ENCODE measurements around the gene ALX4. TPM values are rescaled to one million over a fixed set of nuclear protein-coding genes. Genes with fewer than 3 reads are reported as not detected.

ALX4 gene
- total RNA-seq, 1 donor from 2014 or later = not detected

DNA sequence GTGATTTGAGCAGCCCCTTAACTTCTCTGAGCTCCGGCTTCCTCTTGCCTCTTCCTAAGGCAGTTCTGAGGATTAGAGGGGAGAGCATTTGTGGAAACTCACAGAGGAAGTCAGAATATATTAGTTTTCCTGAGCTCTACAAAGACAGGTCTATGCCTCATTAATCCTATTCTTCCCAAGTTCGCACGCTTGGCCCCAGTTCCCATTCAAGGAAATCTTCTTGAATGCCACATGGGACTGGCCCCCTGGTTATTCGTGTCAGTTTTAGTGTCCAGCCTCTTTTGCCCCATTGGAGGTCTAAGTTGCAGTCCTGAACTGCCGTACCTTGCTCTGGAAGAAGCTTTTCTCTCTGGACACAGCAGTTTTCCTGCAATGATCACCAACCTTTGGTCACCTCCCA, 37.6 kb upstream of the ALX4 start:
- Histone ChIP-seq H3K36me3 (no peaks in the 10 kb centered on the region), H3K9me3 (no peaks in the 10 kb centered on the region), H3K4me1 (no peaks in the 10 kb centered on the region), H3K27ac (no peak overlapping the region), H3K27me3 (ENCODE audit: low read depth) (peaks cover 10% of the 10 kb centered on the region), H3K4me3 (no peak overlapping the region)
- ATAC-seq (no peak), DNase-seq (no peak)
- intact Hi-C loops (cut with DNase I) = no loop called here
- TF ChIP-seq, protein P1, sequence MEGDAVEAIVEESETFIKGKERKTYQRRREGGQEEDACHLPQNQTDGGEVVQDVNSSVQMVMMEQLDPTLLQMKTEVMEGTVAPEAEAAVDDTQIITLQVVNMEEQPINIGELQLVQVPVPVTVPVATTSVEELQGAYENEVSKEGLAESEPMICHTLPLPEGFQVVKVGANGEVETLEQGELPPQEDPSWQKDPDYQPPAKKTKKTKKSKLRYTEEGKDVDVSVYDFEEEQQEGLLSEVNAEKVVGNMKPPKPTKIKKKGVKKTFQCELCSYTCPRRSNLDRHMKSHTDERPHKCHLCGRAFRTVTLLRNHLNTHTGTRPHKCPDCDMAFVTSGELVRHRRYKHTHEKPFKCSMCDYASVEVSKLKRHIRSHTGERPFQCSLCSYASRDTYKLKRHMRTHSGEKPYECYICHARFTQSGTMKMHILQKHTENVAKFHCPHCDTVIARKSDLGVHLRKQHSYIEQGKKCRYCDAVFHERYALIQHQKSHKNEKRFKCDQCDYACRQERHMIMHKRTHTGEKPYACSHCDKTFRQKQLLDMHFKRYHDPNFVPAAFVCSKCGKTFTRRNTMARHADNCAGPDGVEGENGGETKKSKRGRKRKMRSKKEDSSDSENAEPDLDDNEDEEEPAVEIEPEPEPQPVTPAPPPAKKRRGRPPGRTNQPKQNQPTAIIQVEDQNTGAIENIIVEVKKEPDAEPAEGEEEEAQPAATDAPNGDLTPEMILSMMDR (IDR thresholded peaks at IDR 0.05) = no peak

DNA sequence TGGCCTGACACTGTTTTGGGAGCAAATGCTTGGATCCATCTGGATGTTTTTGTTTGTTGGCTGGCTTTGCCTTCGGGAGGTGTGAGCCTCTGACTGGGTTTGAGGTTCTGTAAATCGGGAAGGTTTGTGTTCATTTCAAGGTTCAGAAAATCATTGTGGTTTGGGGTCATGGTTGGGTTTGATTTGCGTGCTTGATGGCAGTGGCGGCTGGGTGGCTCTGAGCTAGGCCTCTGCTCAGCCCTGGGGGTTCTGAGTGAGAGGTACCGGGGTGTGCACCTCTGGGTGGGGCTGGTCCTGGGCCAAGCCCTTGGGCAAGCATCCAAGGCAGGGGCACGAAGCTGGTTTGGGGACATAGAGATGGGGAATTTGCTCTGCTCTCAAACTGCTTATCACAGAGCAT, 37.0 kb upstream of the ALX4 start:
- ATAC-seq (no peak), DNase-seq (no peak)
- TF ChIP-seq, protein P1 (IDR thresholded peaks at IDR 0.05) = no peak
- no peaks in the 10 kb centered on the region for H3K9me3 ChIP-seq
- H3K4me1 ChIP-seq = no peaks in the 10 kb centered on the region
- intact Hi-C loops (cut with DNase I) = no loop called here
- H3K36me3 ChIP-seq = no peaks in the 10 kb centered on the region
- peaks cover 10% of the 10 kb centered on the region for H3K27me3 ChIP-seq (ENCODE audit: low read depth)
- H3K4me3 ChIP-seq = no peak overlapping the region
- no peak overlapping the region for H3K27ac ChIP-seq

DNA sequence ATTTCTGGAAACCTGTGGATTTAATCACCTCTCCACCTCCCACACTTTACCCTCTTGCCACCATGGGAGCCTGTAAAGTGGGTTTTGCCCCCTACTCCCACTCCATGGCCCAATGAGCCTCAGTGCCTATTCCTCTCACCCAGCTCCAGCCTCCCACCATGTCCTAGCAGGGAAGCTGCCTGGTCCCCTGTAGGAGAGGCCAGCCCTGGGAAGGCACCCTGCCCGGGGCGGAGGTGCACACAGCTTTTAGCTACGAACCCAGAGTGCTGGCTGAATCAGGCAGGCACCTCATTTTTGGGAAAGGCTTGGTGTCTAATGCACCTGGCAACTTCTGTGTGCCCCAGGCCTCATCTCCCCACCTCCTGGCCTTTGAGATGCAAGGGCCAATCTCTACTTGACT, 35.8 kb upstream of the ALX4 start:
- Histone ChIP-seq H3K4me3 (no peak overlapping the region), H3K27me3 (ENCODE audit: low read depth) (peaks cover 14% of the 10 kb centered on the region), H3K27ac (no peak overlapping the region), H3K4me1 (no peaks in the 10 kb centered on the region), H3K36me3 (no peaks in the 10 kb centered on the region), H3K9me3 (no peaks in the 10 kb centered on the region)
- ATAC-seq (no peak), DNase-seq (no peak)
- TF ChIP-seq, protein P1 (IDR thresholded peaks at IDR 0.05) = no peak
- intact Hi-C loops (cut with DNase I) = no loop called here

GRCh38 chr11:44344921-44345320, 35.0 kb upstream of the ALX4 start:
- no peak for DNase-seq
- no peak overlapping the region for H3K4me3 ChIP-seq
- ATAC-seq = no peak
- H3K36me3 ChIP-seq = no peaks in the 10 kb centered on the region
- no peak overlapping the region for H3K27ac ChIP-seq
- H3K4me1 ChIP-seq = no peaks in the 10 kb centered on the region
- intact Hi-C loops (cut with DNase I) = no loop called here
- TF ChIP-seq, protein P1 (IDR thresholded peaks at IDR 0.05) = no peak
- no peaks in the 10 kb centered on the region for H3K9me3 ChIP-seq
- peaks cover 19% of the 10 kb centered on the region for H3K27me3 ChIP-seq (ENCODE audit: low read depth)

GRCh38 chr11:44344423-44344820, 34.5 kb upstream of the ALX4 start:
- TF ChIP-seq, protein P1 (IDR thresholded peaks at IDR 0.05) = no peak
- Histone ChIP-seq H3K4me1 (no peaks in the 10 kb centered on the region), H3K9me3 (no peaks in the 10 kb centered on the region), H3K4me3 (no peak overlapping the region), H3K27ac (no peak overlapping the region), H3K27me3 (ENCODE audit: low read depth) (peaks cover 22% of the 10 kb centered on the region), H3K36me3 (no peaks in the 10 kb centered on the region)
- DNase-seq (no peak), ATAC-seq (no peak)
- intact Hi-C loops (cut with DNase I) = no loop called here
